ENCODE results near the gene LRP8.

DNA sequence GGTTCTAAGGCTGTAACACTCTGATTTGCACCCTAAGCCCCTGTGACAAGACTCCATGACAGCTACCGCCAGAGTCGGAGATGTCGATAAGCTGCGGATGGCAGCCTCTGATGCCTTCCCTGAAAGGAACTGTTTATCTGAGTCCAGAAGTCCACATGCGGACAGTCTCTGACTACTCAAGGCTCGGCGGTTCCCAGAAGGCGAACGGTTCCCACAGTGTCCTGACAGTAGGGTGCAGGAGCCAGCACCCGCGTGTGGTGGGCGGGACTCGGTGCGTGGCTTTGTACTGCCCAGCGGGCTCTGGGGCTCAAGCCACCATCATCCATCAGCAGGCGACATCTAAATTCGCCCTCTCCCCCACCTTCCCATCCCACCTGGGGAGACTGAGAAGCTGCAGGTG, 30.7 kb downstream of the LRP8 start:
- TF ChIP-seq POLR2A (IDR thresholded peaks at IDR 0.05) (no peak), POLR2AphosphoS5 (IDR thresholded peaks at IDR 0.05) (no peak), EP300 (IDR thresholded peaks at IDR 0.05) (no peak)
- TF ChIP-seq, protein P1, sequence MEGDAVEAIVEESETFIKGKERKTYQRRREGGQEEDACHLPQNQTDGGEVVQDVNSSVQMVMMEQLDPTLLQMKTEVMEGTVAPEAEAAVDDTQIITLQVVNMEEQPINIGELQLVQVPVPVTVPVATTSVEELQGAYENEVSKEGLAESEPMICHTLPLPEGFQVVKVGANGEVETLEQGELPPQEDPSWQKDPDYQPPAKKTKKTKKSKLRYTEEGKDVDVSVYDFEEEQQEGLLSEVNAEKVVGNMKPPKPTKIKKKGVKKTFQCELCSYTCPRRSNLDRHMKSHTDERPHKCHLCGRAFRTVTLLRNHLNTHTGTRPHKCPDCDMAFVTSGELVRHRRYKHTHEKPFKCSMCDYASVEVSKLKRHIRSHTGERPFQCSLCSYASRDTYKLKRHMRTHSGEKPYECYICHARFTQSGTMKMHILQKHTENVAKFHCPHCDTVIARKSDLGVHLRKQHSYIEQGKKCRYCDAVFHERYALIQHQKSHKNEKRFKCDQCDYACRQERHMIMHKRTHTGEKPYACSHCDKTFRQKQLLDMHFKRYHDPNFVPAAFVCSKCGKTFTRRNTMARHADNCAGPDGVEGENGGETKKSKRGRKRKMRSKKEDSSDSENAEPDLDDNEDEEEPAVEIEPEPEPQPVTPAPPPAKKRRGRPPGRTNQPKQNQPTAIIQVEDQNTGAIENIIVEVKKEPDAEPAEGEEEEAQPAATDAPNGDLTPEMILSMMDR (IDR thresholded peaks at IDR 0.05): no peak

All from stomach (tissue), 4 donors.